Measurements from ENCODE around the gene GUCA1A.

GUCA1A gene

GRCh38 chr6:42225029-42225339 lies 51.8 kb downstream of the GUCA1A start:
- CTCF ChIA-PET: interaction anchor here (1.3 kb wide), 1 partner anchor 323 kb away, joined by 5 read pairs; no protein-coding TSS in a partner anchor
- DNase-seq (ENCODE audit: extremely low spot score): no peak
- no peak for TF ChIP-seq ELF4 (IDR thresholded peaks at IDR 0.05)
- TF ChIP-seq TARDBP (IDR thresholded peaks at IDR 0.05): no peak
- TF ChIP-seq CTBP1 (IDR thresholded peaks at IDR 0.05; ENCODE audit: borderline replicate concordance): no peak
- TF ChIP-seq NFRKB (IDR thresholded peaks at IDR 0.05): no peak
- no peak for TF ChIP-seq BHLHE40 (IDR thresholded peaks at IDR 0.05; ENCODE audit: borderline replicate concordance)
- TF ChIP-seq L3MBTL2 (conservative IDR thresholded peaks at IDR 0.05): no peak
- no peak for TF ChIP-seq SP1 (IDR thresholded peaks at IDR 0.05)
- no peak for TF ChIP-seq SUZ12 (IDR thresholded peaks at IDR 0.05)
- no peak for TF ChIP-seq FOXA1 (IDR thresholded peaks at IDR 0.05)
- no peak for TF ChIP-seq HDGF (IDR thresholded peaks at IDR 0.05; ENCODE audit: borderline replicate concordance)
- TF ChIP-seq ZNF384 (IDR thresholded peaks at IDR 0.05): no peak
- no peak for TF ChIP-seq ARNT (IDR thresholded peaks at IDR 0.05)
- no peak for TF ChIP-seq FOXM1 (IDR thresholded peaks at IDR 0.05; ENCODE audit: borderline replicate concordance)
- no peak for TF ChIP-seq PKNOX1 (IDR thresholded peaks at IDR 0.05)
- TF ChIP-seq FOXK2 (IDR thresholded peaks at IDR 0.05): no peak
- no peak for TF ChIP-seq LEF1 (IDR thresholded peaks at IDR 0.05; ENCODE audit: borderline replicate concordance)
- POLR2A ChIA-PET: no interaction called here

- POLR2A ChIA-PET: interaction anchor here (1.0 kb wide), 1 partner anchor 10 kb away, joined by 5 read pairs; no protein-coding TSS in a partner anchor
- DNase-seq (ENCODE audit: extremely low spot score): no peak
- TF ChIP-seq HDGF (IDR thresholded peaks at IDR 0.05; ENCODE audit: borderline replicate concordance) (no peak), FOXM1 (IDR thresholded peaks at IDR 0.05; ENCODE audit: borderline replicate concordance) (no peak), ELF4 (IDR thresholded peaks at IDR 0.05) (no peak), ZNF384 (IDR thresholded peaks at IDR 0.05) (no peak), SP1 (IDR thresholded peaks at IDR 0.05) (no peak), NFRKB (IDR thresholded peaks at IDR 0.05) (no peak), PKNOX1 (IDR thresholded peaks at IDR 0.05) (no peak), CTBP1 (IDR thresholded peaks at IDR 0.05; ENCODE audit: borderline replicate concordance) (no peak), BHLHE40 (IDR thresholded peaks at IDR 0.05; ENCODE audit: borderline replicate concordance) (no peak), TARDBP (IDR thresholded peaks at IDR 0.05) (no peak), ARNT (IDR thresholded peaks at IDR 0.05) (no peak)
- CTCF ChIA-PET: interaction anchor here (1.3 kb wide), 1 partner anchor 322 kb away, joined by 5 read pairs; no protein-coding TSS in a partner anchor
Observed at GRCh38 chr6:42225419-42225818, 52.3 kb downstream of the GUCA1A start.

- DNase-seq (ENCODE audit: extremely low spot score): no peak
- no peak for TF ChIP-seq L3MBTL2 (conservative IDR thresholded peaks at IDR 0.05)
- TF ChIP-seq CTBP1 (IDR thresholded peaks at IDR 0.05; ENCODE audit: borderline replicate concordance): no peak
- no peak for TF ChIP-seq SP1 (IDR thresholded peaks at IDR 0.05)
- no peak for TF ChIP-seq BHLHE40 (IDR thresholded peaks at IDR 0.05; ENCODE audit: borderline replicate concordance)
- no peak for TF ChIP-seq SUZ12 (IDR thresholded peaks at IDR 0.05)
- no peak for TF ChIP-seq FOXA1 (IDR thresholded peaks at IDR 0.05)
- TF ChIP-seq TARDBP (IDR thresholded peaks at IDR 0.05): no peak
- TF ChIP-seq FOXM1 (IDR thresholded peaks at IDR 0.05; ENCODE audit: borderline replicate concordance): no peak
- no peak for TF ChIP-seq NFRKB (IDR thresholded peaks at IDR 0.05)
- no peak for TF ChIP-seq ELF4 (IDR thresholded peaks at IDR 0.05)
- no peak for TF ChIP-seq ARNT (IDR thresholded peaks at IDR 0.05)
- TF ChIP-seq FOXK2 (IDR thresholded peaks at IDR 0.05): no peak
- no peak for TF ChIP-seq LEF1 (IDR thresholded peaks at IDR 0.05; ENCODE audit: borderline replicate concordance)
- TF ChIP-seq HDGF (IDR thresholded peaks at IDR 0.05; ENCODE audit: borderline replicate concordance): no peak
- ChIA-PET POLR2A (interaction anchor here (0.8 to 2.0 kb wide), 6 partner anchors 9 to 322 kb away, joined by 3 to 14 read pairs (median 4); partner anchors contain the start of gene MRPS10), CTCF (interaction anchor here (0.6 to 2.7 kb wide), 4 partner anchors 11 to 446 kb away, joined by 3 to 14 read pairs (median 6); partner anchors contain the start of gene PRICKLE4)
Observed at GRCh38 chr6:42226161-42226611, 53.0 kb downstream of the GUCA1A start.

GRCh38 chr6:42226645-42227143 lies 53.5 kb downstream of the GUCA1A start:
- TF ChIP-seq SUZ12 (IDR thresholded peaks at IDR 0.05) (no peak), HDGF (IDR thresholded peaks at IDR 0.05; ENCODE audit: borderline replicate concordance) (no peak), TARDBP (IDR thresholded peaks at IDR 0.05) (no peak), BHLHE40 (IDR thresholded peaks at IDR 0.05; ENCODE audit: borderline replicate concordance) (no peak), PKNOX1 (IDR thresholded peaks at IDR 0.05) (0 out of 2 replicates have a peak, but pooled peaks have one; percentile 22), L3MBTL2 (conservative IDR thresholded peaks at IDR 0.05) (no peak)
- ChIA-PET CTCF (interaction anchor here (0.7 to 2.7 kb wide), 4 partner anchors 12 to 522 kb away, joined by 3 to 14 read pairs (median 6); no protein-coding TSS in a partner anchor), POLR2A (interaction anchor here (0.8 to 2.0 kb wide), 8 partner anchors 9 to 321 kb away, joined by 3 to 14 read pairs (median 4); partner anchors contain the start of gene MRPS10)
- DNase-seq (ENCODE audit: extremely low spot score): no peak

DNA sequence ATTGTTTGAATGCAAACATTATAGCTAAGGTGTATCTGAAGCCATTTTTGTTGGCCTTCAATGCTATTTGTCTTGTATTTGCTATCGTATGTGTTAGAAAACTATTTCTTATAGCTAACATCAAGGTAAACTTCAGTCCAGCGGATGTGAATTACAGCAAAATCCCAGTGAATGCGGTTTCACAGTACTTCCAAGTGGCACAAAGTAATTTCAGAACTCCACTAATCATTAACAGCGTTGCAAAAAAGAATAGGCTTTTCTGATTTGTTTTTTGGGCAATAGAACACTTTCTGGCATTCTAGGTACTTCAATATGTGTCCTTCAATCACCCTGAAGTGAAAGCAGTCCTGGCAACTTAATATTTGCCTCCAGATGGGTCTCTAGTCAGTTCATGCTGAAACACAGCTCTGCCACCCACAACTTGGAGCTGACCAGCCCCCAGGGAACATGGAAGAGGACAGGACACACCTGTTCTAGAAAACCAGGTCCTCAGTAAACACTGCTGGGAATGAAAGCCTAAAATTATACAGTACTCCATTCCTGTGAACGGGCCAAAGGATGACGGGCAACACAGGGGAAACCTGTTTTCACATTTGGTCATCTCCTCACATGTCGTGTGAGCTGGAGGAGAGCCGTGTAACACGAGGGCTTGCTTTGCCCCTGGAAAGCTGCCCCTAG lies 54.1 kb downstream of the GUCA1A start:
- no peak for DNase-seq (ENCODE audit: extremely low spot score)
- POLR2A ChIA-PET: interaction anchor here (1.2 to 2.0 kb wide), 6 partner anchors 10 to 320 kb away, joined by 3 to 14 read pairs (median 4); partner anchors contain the start of gene MRPS10
- CTCF ChIA-PET: interaction anchor here (0.7 to 2.7 kb wide), 5 partner anchors 13 to 523 kb away, joined by 3 to 14 read pairs (median 4); no protein-coding TSS in a partner anchor
- TF ChIP-seq LEF1 (IDR thresholded peaks at IDR 0.05; ENCODE audit: borderline replicate concordance) (no peak), FOXK2 (IDR thresholded peaks at IDR 0.05) (no peak), BHLHE40 (IDR thresholded peaks at IDR 0.05; ENCODE audit: borderline replicate concordance) (no peak), NFRKB (IDR thresholded peaks at IDR 0.05) (no peak), ARNT (IDR thresholded peaks at IDR 0.05) (no peak), TARDBP (IDR thresholded peaks at IDR 0.05) (no peak), SUZ12 (IDR thresholded peaks at IDR 0.05) (no peak)

All from HEK293T (cell line).